ENCODE measurements around the gene MAPRE3.

The MAPRE3 gene

DNA sequence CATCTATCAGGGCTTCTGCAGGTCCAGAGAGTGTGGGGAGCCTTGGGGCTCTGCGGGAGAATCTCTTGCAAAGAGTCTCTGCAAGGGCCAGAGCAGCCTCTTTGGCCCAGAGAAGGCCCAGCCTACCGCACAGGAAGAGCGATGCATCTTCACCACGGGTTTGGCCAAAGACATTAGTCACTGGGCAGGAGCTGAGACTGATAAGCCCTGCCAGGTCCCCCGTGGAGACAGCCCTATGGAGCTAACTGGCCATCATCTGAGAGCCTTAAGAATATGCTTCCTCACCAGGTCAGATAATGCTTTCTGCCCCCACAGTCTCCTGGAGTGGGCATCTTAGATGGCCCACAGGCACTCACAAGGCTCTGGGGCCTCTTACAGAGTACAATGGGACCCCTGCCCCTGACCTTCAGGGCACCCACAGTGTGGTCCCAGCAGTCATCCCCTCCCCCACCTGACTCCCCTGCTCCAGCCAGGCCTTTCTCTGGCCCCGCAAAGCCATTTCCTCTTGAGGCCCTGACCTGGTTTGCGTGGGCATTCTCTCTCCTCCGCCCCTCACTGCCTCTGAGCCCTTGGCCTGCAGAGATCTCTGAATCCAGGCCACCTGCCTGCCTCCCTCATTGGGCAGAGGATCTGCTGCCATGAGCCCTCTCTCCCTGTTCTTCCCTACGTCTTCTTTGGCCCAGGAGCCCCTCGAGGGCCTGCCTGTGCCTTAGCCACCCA, 31.9 kb upstream of the MAPRE3 start:
- no peaks in the 10 kb centered on the region for H3K4me1 ChIP-seq (ENCODE audit: low read length)
- no peak overlapping the region for H2AFZ ChIP-seq (ENCODE audit: low read depth, low read length)
- H4K20me1 ChIP-seq (ENCODE audit: insufficient read depth, low read length) = no peaks in the 10 kb centered on the region
- H3K9ac ChIP-seq (ENCODE audit: low read length) = no peak overlapping the region
- no peaks in the 10 kb centered on the region for H3K9me3 ChIP-seq (ENCODE audit: insufficient read depth, low read length)
- no peak overlapping the region for H3K27ac ChIP-seq (ENCODE audit: low read length)
- H3K79me2 ChIP-seq (ENCODE audit: low read length) = no peaks in the 10 kb centered on the region
- no peak overlapping the region for H3K4me3 ChIP-seq (ENCODE audit: low read length)
- 0 out of 2 replicates have a peak, but pooled peaks cover 12% of the 10 kb centered on the region for H3K27me3 ChIP-seq (ENCODE audit: low read depth, low read length)
- no peak overlapping the region for H3K4me2 ChIP-seq (ENCODE audit: low read length)
- H3K36me3 ChIP-seq (replicated peaks; ENCODE audit: low read depth, low read length) = no peaks in the 10 kb centered on the region
- TF ChIP-seq, protein P1, sequence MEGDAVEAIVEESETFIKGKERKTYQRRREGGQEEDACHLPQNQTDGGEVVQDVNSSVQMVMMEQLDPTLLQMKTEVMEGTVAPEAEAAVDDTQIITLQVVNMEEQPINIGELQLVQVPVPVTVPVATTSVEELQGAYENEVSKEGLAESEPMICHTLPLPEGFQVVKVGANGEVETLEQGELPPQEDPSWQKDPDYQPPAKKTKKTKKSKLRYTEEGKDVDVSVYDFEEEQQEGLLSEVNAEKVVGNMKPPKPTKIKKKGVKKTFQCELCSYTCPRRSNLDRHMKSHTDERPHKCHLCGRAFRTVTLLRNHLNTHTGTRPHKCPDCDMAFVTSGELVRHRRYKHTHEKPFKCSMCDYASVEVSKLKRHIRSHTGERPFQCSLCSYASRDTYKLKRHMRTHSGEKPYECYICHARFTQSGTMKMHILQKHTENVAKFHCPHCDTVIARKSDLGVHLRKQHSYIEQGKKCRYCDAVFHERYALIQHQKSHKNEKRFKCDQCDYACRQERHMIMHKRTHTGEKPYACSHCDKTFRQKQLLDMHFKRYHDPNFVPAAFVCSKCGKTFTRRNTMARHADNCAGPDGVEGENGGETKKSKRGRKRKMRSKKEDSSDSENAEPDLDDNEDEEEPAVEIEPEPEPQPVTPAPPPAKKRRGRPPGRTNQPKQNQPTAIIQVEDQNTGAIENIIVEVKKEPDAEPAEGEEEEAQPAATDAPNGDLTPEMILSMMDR (IDR thresholded peaks at IDR 0.05; ENCODE audit: low read depth, low read length) = no peak
- TF ChIP-seq EZH2phosphoT487 (IDR thresholded peaks at IDR 0.05; ENCODE audit: low read depth) = no peak

DNA sequence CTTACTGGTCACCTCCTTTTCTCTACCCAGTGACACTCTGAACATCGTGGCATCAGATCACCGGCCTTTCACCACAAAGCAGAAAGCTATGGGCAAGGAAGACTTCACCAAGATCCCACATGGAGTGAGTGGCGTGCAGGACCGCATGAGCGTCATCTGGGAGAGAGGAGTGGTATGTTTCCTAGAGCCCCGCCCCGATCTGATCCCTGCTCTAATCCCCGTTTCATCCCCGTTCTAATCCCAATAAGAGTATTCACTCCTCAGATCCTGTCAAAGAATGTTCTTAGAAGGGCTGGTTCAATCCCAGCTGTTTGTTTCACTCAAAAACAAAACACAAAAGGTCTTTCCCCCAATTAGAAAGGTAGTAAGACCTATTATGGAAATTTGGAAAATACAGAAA, 30.4 kb upstream of the MAPRE3 start:
- H2AFZ ChIP-seq (ENCODE audit: low read depth, low read length) = no peak overlapping the region
- 0 out of 2 replicates have a peak, but pooled peaks cover 5% of the 10 kb centered on the region for H3K27me3 ChIP-seq (ENCODE audit: low read depth, low read length)
- H3K27ac ChIP-seq (ENCODE audit: low read length) = no peak overlapping the region
- no peak overlapping the region for H3K9ac ChIP-seq (ENCODE audit: low read length)
- no peaks in the 10 kb centered on the region for H3K9me3 ChIP-seq (ENCODE audit: insufficient read depth, low read length)
- no peaks in the 10 kb centered on the region for H3K79me2 ChIP-seq (ENCODE audit: low read length)
- H4K20me1 ChIP-seq (ENCODE audit: insufficient read depth, low read length) = no peaks in the 10 kb centered on the region
- TF ChIP-seq EZH2phosphoT487 (IDR thresholded peaks at IDR 0.05; ENCODE audit: low read depth) = no peak
- TF ChIP-seq, protein P1 (IDR thresholded peaks at IDR 0.05; ENCODE audit: low read depth, low read length) = no peak
- no peak overlapping the region for H3K4me3 ChIP-seq (ENCODE audit: low read length)
- H3K4me2 ChIP-seq (ENCODE audit: low read length) = no peak overlapping the region
- no peaks in the 10 kb centered on the region for H3K4me1 ChIP-seq (ENCODE audit: low read length)
- no peaks in the 10 kb centered on the region for H3K36me3 ChIP-seq (replicated peaks; ENCODE audit: low read depth, low read length)

DNA sequence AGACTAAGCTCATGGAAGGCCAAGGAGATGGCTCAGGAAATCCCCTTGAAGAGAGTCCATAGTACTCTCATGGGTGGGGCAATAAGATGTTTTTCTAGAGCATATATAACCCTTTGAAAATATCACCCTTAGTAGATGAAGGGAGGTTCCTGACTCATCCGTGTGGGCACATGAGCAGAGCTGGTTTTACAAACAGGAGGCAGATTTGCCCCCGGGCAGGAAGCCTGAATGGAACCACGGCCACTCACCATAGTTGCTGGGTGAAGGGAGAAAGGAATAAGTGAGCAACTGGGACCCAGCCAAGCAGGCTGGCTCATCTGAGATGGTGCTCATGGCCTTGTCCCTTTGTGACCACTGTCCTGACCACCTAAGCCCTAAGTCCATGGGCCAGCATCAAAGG, 29.0 kb upstream of the MAPRE3 start:
- no peaks in the 10 kb centered on the region for H3K79me2 ChIP-seq (ENCODE audit: low read length)
- H4K20me1 ChIP-seq (ENCODE audit: insufficient read depth, low read length) = no peaks in the 10 kb centered on the region
- H3K9me3 ChIP-seq (ENCODE audit: insufficient read depth, low read length) = no peaks in the 10 kb centered on the region
- H3K4me2 ChIP-seq (ENCODE audit: low read length) = no peak overlapping the region
- no peak overlapping the region for H3K4me3 ChIP-seq (ENCODE audit: low read length)
- TF ChIP-seq, protein P1 (IDR thresholded peaks at IDR 0.05; ENCODE audit: low read depth, low read length) = no peak
- no peak for TF ChIP-seq EZH2phosphoT487 (IDR thresholded peaks at IDR 0.05; ENCODE audit: low read depth)
- no peak overlapping the region for H3K27ac ChIP-seq (ENCODE audit: low read length)
- no peak overlapping the region for H2AFZ ChIP-seq (ENCODE audit: low read depth, low read length)
- no peak overlapping the region for H3K9ac ChIP-seq (ENCODE audit: low read length)
- H3K4me1 ChIP-seq (ENCODE audit: low read length) = no peaks in the 10 kb centered on the region
- no peaks in the 10 kb centered on the region for H3K36me3 ChIP-seq (replicated peaks; ENCODE audit: low read depth, low read length)
- no peaks in the 10 kb centered on the region for H3K27me3 ChIP-seq (ENCODE audit: low read depth, low read length)

DNA sequence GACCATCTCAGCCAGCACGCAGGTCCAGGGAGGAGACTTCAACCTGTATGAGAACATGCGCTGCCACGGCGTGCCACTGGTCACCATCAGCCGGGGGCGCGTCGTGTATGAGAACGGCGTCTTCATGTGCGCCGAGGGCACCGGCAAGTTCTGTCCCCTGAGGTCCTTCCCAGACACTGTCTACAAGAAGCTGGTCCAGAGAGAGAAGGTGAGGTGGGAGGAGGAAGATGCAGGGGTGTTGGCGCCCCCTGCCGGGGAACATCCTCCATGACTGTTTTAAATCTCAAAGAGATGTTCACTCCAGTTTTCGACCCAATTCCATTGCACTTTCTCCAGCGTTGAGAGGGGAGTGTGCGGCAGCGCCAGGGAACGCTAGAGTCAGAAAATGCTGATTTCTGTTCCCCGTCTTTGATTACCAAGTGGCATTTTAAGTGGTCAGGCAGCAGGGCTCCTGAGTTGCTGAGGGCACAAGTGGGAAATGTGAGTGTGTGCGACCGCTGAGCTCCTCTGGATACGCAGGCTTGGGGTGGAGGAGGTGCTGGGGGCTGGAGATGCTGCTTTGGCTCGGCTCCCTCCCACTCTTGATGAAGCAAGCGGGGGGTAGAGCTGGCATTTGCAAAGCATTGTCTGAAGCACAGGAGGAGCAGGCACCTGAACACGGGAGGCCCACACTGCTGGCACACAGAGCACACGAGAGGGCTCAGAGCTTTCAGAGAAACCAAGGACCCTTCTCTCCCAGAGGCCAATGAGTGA, 27.7 kb upstream of the MAPRE3 start:
- no peaks in the 10 kb centered on the region for H4K20me1 ChIP-seq (ENCODE audit: insufficient read depth, low read length)
- TF ChIP-seq EZH2phosphoT487 (IDR thresholded peaks at IDR 0.05; ENCODE audit: low read depth) = no peak
- TF ChIP-seq, protein P1 (IDR thresholded peaks at IDR 0.05; ENCODE audit: low read depth, low read length) = peak; percentile 79
- no peak overlapping the region for H3K4me2 ChIP-seq (ENCODE audit: low read length)
- no peaks in the 10 kb centered on the region for H3K4me1 ChIP-seq (ENCODE audit: low read length)
- no peaks in the 10 kb centered on the region for H3K27me3 ChIP-seq (ENCODE audit: low read depth, low read length)
- no peak overlapping the region for H2AFZ ChIP-seq (ENCODE audit: low read depth, low read length)
- H3K9me3 ChIP-seq (ENCODE audit: insufficient read depth, low read length) = no peaks in the 10 kb centered on the region
- H3K9ac ChIP-seq (ENCODE audit: low read length) = no peak overlapping the region
- H3K79me2 ChIP-seq (ENCODE audit: low read length) = no peaks in the 10 kb centered on the region
- H3K36me3 ChIP-seq (replicated peaks; ENCODE audit: low read depth, low read length) = no peaks in the 10 kb centered on the region
- no peak overlapping the region for H3K4me3 ChIP-seq (ENCODE audit: low read length)
- H3K27ac ChIP-seq (ENCODE audit: low read length) = no peak overlapping the region
